Muscle of back (tissue), 11 donors: ENCODE results near the gene TSC22D3. TPM values are rescaled to one million over a fixed set of nuclear protein-coding genes. Genes with fewer than 3 reads are reported as not detected.

Experiments
- DNase-seq, 3 donors: peaks; one replicate each; pipeline versions ENCODE4 v3.0.0 to v3.0.0-alpha.2; 2013
- polyA plus RNA-seq, 10 donors: library from polyadenylated mRNA; unstranded; fragments of 120-200 nt; gene quantifications; one replicate each; pipeline ENCODE4 v1.2.1, GENCODE V29; 2013; ENCODE audit not compliant: insufficient read length in 10 of 10

The TSC22D3 gene
- polyA plus RNA-seq, 10 donors, result 36.0 to 98.1 (median 58.7) TPM

DNA sequence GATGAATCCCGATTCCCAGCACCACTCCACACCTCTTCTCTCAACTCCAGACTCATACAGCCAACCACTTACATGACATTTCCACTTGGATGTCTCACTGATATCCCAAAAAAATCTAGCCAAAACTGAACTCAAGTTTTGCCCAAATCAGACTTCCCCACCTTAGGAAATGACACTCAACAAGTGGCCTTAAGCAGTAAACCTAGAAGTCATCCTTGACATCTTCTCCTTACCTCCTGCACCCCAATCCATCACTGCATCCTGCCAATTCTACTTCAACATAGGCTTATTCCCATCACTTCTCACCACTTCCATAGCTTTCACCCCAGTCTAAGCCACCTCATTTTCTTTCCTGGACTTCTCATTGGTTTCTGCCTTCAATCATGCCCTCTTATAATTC, 108.2 kb downstream of the TSC22D3 start:
- no peak for DNase-seq

DNA sequence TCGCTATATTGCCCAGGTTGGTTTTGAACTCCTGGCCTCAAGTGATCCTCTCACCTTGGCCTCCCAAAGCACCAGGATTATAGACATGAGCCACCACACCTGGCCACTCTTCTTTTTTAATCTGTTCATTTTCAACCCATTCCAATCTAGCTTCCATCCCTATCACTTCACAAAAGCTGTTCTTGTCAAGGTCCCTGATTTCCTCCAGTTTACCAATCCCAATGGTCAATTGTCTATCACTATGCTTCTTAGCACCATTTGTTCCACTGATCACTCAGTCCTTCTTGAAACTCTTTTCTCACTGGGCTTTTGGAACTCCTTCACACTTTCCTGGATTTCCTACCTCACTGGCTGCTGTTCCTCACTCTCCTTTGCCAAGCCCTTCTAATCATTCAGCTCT, 108.7 kb downstream of the TSC22D3 start:
- DNase-seq, result no peak

Other genes starting within 250 kb of the TSC22D3 start
- gene PRPS1, start 147.3 kb downstream of the TSC22D3 start, polyA plus RNA-seq, result 10 to 100 TPM; 23.5 to 33.4 (median 26.8) TPM
- not detected for gene NCBP2L, start 1.9 kb upstream of the TSC22D3 start, polyA plus RNA-seq
- 10 to 100 TPM in 1 of 10 donors, 1 to 10 TPM in 9; 7.6 to 10.5 (median 9.2) TPM for gene MID2, start 50.1 kb upstream of the TSC22D3 start, polyA plus RNA-seq
- gene TEX13B, start 206.6 kb upstream of the TSC22D3 start, polyA plus RNA-seq, result not detected